Glomerular endothelial cell (primary cell): ENCODE measurements around the gene FBXL13. TPM values are rescaled to one million over a fixed set of nuclear protein-coding genes. Genes with fewer than 3 reads are reported as not detected.
"Not testable (repeated sequence)": the region's sequence is repeated elsewhere in the genome, so short reads cannot be mapped to it uniquely, and the experiment has no call there.

Experiments used
- DNase-seq: peaks from one replicate; pipeline ENCODE4 v3.0.0-alpha.2; 2011; ENCODE audit warnings: low read depth, low spot score; ENCODE audit errors: extremely low read depth
- total RNA-seq: library from RNA; depleted of rRNA; stranded (reverse); fragments of >200 nt; gene quantifications from 2 replicates; pipeline ENCODE4 v1.2.3, GENCODE V29; 2015

FBXL13 gene
- total RNA-seq, 1 donor from 2014 or later = 2.2 TPM

GRCh38 chr7:102833343-102833742, 241.3 kb downstream of the FBXL13 start:
- no peak for DNase-seq

GRCh38 chr7:102832674-102833073, 241.9 kb downstream of the FBXL13 start:
- no peak for DNase-seq

GRCh38 chr7:102830197-102830596, 244.4 kb downstream of the FBXL13 start:
- DNase-seq = no peak

- no peak for DNase-seq
Measured at GRCh38 chr7:102829075-102829474, 245.5 kb downstream of the FBXL13 start.

- DNase-seq = no peak
Measured at GRCh38 chr7:102828286-102828685, 246.3 kb downstream of the FBXL13 start.

- DNase-seq = no peak
Measured at GRCh38 chr7:102823390-102824119, 251.0 kb downstream of the FBXL13 start.

- no peak for DNase-seq
Measured at GRCh38 chr7:102821994-102822747, 252.4 kb downstream of the FBXL13 start.

- no peak for DNase-seq
Measured at GRCh38 chr7:102819151-102819550, 255.4 kb downstream of the FBXL13 start.

- no peak for DNase-seq
Measured at GRCh38 chr7:102817616-102818573, 256.7 kb downstream of the FBXL13 start.

GRCh38 chr7:102814025-102814471, 260.5 kb downstream of the FBXL13 start:
- no peak for DNase-seq

GRCh38 chr7:102813191-102814024, 261.2 kb downstream of the FBXL13 start:
- DNase-seq = no peak

GRCh38 chr7:102811942-102812678, 262.5 kb downstream of the FBXL13 start:
- DNase-seq = no peak

GRCh38 chr7:102810916-102811315, 263.7 kb downstream of the FBXL13 start:
- no peak for DNase-seq

GRCh38 chr7:102806613-102807012, 268.0 kb downstream of the FBXL13 start:
- no peak for DNase-seq

- DNase-seq = not testable (repeated sequence)
Measured at GRCh38 chr7:102795987-102796595, 278.5 kb downstream of the FBXL13 start.

GRCh38 chr7:102794567-102794966, 280.0 kb downstream of the FBXL13 start:
- DNase-seq = not testable (repeated sequence)

- not testable (repeated sequence) for DNase-seq
Measured at GRCh38 chr7:102791831-102792230, 282.8 kb downstream of the FBXL13 start.

GRCh38 chr7:102791367-102791766, 283.2 kb downstream of the FBXL13 start:
- DNase-seq = not testable (repeated sequence)
